Measurements from ENCODE around the gene CNGA3.

CNGA3 gene

GRCh38 chr2:98391581-98392270 lies 45.5 kb downstream of the CNGA3 start:
- no peak for TF ChIP-seq CTCF (conservative IDR thresholded peaks at IDR 0.05; ENCODE audit: control insufficient read depth, insufficient read depth, low read depth, low read length)
- no peak overlapping the region for H3K4me3 ChIP-seq (ENCODE audit: control insufficient read depth, low read depth, low read length)
- DNase-seq (ENCODE audit: low read depth): no peak

- H3K4me3 ChIP-seq (ENCODE audit: control insufficient read depth, low read depth, low read length): no peak overlapping the region
- no peak for TF ChIP-seq CTCF (conservative IDR thresholded peaks at IDR 0.05; ENCODE audit: control insufficient read depth, insufficient read depth, low read depth, low read length)
- DNase-seq (ENCODE audit: low read depth): no peak
These were observed 47.1 kb downstream of the CNGA3 start for GRCh38 chr2:98393354-98393753.

- DNase-seq (ENCODE audit: low read depth): peak; percentile 22
- TF ChIP-seq CTCF (conservative IDR thresholded peaks at IDR 0.05; ENCODE audit: control insufficient read depth, insufficient read depth, low read depth, low read length): no peak
These were observed 48.4 kb downstream of the CNGA3 start for GRCh38 chr2:98394595-98395153.

GRCh38 chr2:98395977-98396376 lies 49.7 kb downstream of the CNGA3 start:
- no peak for TF ChIP-seq CTCF (conservative IDR thresholded peaks at IDR 0.05; ENCODE audit: control insufficient read depth, insufficient read depth, low read depth, low read length)
- no peak overlapping the region for H3K4me3 ChIP-seq (ENCODE audit: control insufficient read depth, low read depth, low read length)
- no peak for DNase-seq (ENCODE audit: low read depth)

More at GRCh38 chr2:98394595-98395153, 48.4 kb downstream of the CNGA3 start:
- no peak overlapping the region for H3K4me3 ChIP-seq (ENCODE audit: control insufficient read depth, low read depth, low read length)

GRCh38 chr2:98396745-98397355 lies 50.6 kb downstream of the CNGA3 start:
- no peak overlapping the region for H3K4me3 ChIP-seq (ENCODE audit: control insufficient read depth, low read depth, low read length)
- no peak for TF ChIP-seq CTCF (conservative IDR thresholded peaks at IDR 0.05; ENCODE audit: control insufficient read depth, insufficient read depth, low read depth, low read length)
- no peak for DNase-seq (ENCODE audit: low read depth)

- TF ChIP-seq CTCF (conservative IDR thresholded peaks at IDR 0.05; ENCODE audit: control insufficient read depth, insufficient read depth, low read depth, low read length): no peak
- H3K4me3 ChIP-seq (ENCODE audit: control insufficient read depth, low read depth, low read length): no peak overlapping the region
- DNase-seq (ENCODE audit: low read depth): no peak
These were observed 52.9 kb downstream of the CNGA3 start for GRCh38 chr2:98399140-98399539.

Measured in fibroblast of mammary gland (primary cell).